K562 (cell line): ENCODE measurements around the gene TMPO. TPM values are rescaled to one million over a fixed set of nuclear protein-coding genes. Genes with fewer than 3 reads are reported as not detected.

Source experiments
- FOXP1 ChIP-seq: sonication (generic); formaldehyde crosslinking; IDR thresholded peaks from 2 replicates; pipeline ENCODE4 v1.8.0; 2022; ENCODE audit warnings: mild to moderate bottlenecking, missing genetic modification reagents
- KAT2B ChIP-seq: IDR thresholded peaks from one replicate; pipeline ENCODE4 v1.6.1; 2012; ENCODE audit warnings: low read depth, mild to moderate bottlenecking, control low read depth, inconsistent platforms, low read length, moderate library complexity
- RCOR1 ChIP-seq, 2 experiments: IDR thresholded peaks; 2 replicates each; pipeline ENCODE4 v1.6.1; 2012; ENCODE audit warnings: low read depth in 2 of 2, low read length in 2 of 2, borderline replicate concordance in 1 of 2, improper control_type of control experiment in 1 of 2
- SRSF9 ChIP-seq: fragments of 200-400 bp; formaldehyde crosslinking; IDR thresholded peaks from 2 replicates; pipeline ENCODE4 v1.6.1; 2017; ENCODE audit warnings: low read depth, low read length, borderline replicate concordance
- ZNF174 ChIP-seq: fragments of 250-450 bp; sonication (Bioruptor Pico); IDR thresholded peaks from 2 replicates; pipeline ENCODE4 v1.4.0; 2020; ENCODE audit warnings: mild to moderate bottlenecking
- ZNF584 ChIP-seq: fragments of 200-800 bp; sonication (Bioruptor generic); IDR thresholded peaks from 2 replicates; pipeline ENCODE4 v1.6.1; 2016; ENCODE audit warnings: low read depth, mild to moderate bottlenecking, missing genetic modification characterization, missing compliant biosample characterization
- ZNF717 ChIP-seq: fragments of 250-450 bp; sonication (Bioruptor Pico); IDR thresholded peaks from 2 replicates; pipeline ENCODE4 v1.5.0; 2021
- polyA plus RNA-seq, 8 experiments: library from polyadenylated mRNA; depleted of rRNA in 4 of 8; stranded (reverse) in 5 of 8; unstranded in 3 of 8; fragments of >200 nt; fragmentation: Nextera tagmentation in 2 of 8; fragmentation: Illumina TruSeq in 1 of 8; extraction: Ambion mirVana in 2 of 8; extraction: Trizol in 1 of 8; gene quantifications; 2 replicates each; pipeline versions ENCODE4 v1.2.1 to v1.2.3, GENCODE V29; 2011 to 2014; ENCODE audit warnings: inconsistent platforms in 1 of 8, missing spikeins in 1 of 8
- total RNA-seq, 7 experiments: library from RNA; depleted of rRNA in 6 of 7; stranded (reverse); fragments of >200 nt in 6 of 7; fragmentation: Illumina TruSeq in 2 of 7; extraction: Trizol in 2 of 7; gene quantifications; 2 replicates each; pipeline versions ENCODE4 v1.2.1 to v1.2.3, GENCODE V29; 2011 to 2021; ENCODE audit warnings: low replicate concordance in 1 of 7
- TF ChIP-seq, protein P1 (sequence below): fragments of 450-650 bp; IDR thresholded peaks from 2 replicates; pipeline ENCODE4 v1.6.1; 2016; ENCODE audit warnings: missing biosample characterization, missing genetic modification characterization
- TF ChIP-seq, protein P2 (sequence below): fragments of 250-450 bp; sonication (Bioruptor Pico); IDR thresholded peaks from 2 replicates; pipeline ENCODE4 v1.8.0; 2022; ENCODE audit warnings: inconsistent platforms
- TF ChIP-seq, protein P3 (sequence below), 2 experiments: fragments of 250-450 bp in 1 of 2; fragments of 450-650 bp in 1 of 2; sonication (Bioruptor Pico) in 1 of 2; IDR thresholded peaks; 2 replicates each; pipeline versions ENCODE4 v1.6.1 to v1.8.0; 2016 to 2021; ENCODE audit warnings: mild to moderate bottlenecking in 2 of 2, moderate library complexity in 2 of 2, missing compliant biosample characterization in 1 of 2, missing genetic modification characterization in 1 of 2
- TF ChIP-seq, protein P4 (sequence below): sonication (generic); formaldehyde crosslinking; IDR thresholded peaks from 2 replicates; pipeline ENCODE4 v1.8.1; 2023; ENCODE audit warnings: mild to moderate bottlenecking, missing genetic modification reagents

Gene TMPO
- total and polyA plus RNA-seq, 9 of the 15 experiments (the other 6 are each of a cell fraction or from before 2014, with no cell fraction given) = 62.1 to 263 (median 182) TPM

DNA sequence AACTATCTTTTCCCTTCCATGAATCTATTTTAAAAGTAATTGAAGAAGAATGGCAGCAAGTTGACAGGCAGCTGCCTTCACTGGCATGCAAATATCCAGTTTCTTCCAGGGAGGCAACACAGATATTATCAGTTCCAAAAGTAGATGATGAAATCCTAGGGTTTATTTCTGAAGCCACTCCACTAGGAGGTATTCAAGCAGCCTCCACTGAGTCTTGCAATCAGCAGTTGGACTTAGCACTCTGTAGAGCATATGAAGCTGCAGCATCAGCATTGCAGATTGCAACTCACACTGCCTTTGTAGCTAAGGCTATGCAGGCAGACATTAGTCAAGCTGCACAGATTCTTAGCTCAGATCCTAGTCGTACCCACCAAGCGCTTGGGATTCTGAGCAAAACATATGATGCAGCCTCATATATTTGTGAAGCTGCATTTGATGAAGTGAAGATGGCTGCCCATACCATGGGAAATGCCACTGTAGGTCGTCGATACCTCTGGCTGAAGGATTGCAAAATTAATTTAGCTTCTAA, 18.4 kb downstream of the TMPO start (continued):
- TF ChIP-seq, protein P1, sequence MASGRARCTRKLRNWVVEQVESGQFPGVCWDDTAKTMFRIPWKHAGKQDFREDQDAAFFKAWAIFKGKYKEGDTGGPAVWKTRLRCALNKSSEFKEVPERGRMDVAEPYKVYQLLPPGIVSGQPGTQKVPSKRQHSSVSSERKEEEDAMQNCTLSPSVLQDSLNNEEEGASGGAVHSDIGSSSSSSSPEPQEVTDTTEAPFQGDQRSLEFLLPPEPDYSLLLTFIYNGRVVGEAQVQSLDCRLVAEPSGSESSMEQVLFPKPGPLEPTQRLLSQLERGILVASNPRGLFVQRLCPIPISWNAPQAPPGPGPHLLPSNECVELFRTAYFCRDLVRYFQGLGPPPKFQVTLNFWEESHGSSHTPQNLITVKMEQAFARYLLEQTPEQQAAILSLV (tag) = 0 out of 2 replicates have a peak, but pooled peaks have one; percentile 64
- peak in 1 of 2 experiments; percentile 46; a peak in 1 of 4 replicates for TF ChIP-seq RCOR1 (IDR thresholded peaks at IDR 0.05; ENCODE audit: borderline replicate concordance in 1 of 2, low read depth in 2 of 2, low read length in 2 of 2)
- no peak for TF ChIP-seq SRSF9
- TF ChIP-seq, protein P2, sequence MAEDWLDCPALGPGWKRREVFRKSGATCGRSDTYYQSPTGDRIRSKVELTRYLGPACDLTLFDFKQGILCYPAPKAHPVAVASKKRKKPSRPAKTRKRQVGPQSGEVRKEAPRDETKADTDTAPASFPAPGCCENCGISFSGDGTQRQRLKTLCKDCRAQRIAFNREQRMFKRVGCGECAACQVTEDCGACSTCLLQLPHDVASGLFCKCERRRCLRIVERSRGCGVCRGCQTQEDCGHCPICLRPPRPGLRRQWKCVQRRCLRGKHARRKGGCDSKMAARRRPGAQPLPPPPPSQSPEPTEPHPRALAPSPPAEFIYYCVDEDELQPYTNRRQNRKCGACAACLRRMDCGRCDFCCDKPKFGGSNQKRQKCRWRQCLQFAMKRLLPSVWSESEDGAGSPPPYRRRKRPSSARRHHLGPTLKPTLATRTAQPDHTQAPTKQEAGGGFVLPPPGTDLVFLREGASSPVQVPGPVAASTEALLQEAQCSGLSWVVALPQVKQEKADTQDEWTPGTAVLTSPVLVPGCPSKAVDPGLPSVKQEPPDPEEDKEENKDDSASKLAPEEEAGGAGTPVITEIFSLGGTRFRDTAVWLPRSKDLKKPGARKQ = no peak
- TF ChIP-seq ZNF584 = no peak
- TF ChIP-seq ZNF174 (CRISPR knock-in tag) = no peak
- TF ChIP-seq, protein P3, sequence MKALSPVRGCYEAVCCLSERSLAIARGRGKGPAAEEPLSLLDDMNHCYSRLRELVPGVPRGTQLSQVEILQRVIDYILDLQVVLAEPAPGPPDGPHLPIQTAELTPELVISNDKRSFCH (CRISPR knock-in tag; IDR thresholded peaks at IDR 0.05) = no peak
- TF ChIP-seq, protein P3 (tag; IDR thresholded peaks at IDR 0.05) = peak; percentile 61; the same call in 1 of the 2 replicates
- TF ChIP-seq ZNF717 (CRISPR knock-in tag) = no peak
- TF ChIP-seq, protein P4, sequence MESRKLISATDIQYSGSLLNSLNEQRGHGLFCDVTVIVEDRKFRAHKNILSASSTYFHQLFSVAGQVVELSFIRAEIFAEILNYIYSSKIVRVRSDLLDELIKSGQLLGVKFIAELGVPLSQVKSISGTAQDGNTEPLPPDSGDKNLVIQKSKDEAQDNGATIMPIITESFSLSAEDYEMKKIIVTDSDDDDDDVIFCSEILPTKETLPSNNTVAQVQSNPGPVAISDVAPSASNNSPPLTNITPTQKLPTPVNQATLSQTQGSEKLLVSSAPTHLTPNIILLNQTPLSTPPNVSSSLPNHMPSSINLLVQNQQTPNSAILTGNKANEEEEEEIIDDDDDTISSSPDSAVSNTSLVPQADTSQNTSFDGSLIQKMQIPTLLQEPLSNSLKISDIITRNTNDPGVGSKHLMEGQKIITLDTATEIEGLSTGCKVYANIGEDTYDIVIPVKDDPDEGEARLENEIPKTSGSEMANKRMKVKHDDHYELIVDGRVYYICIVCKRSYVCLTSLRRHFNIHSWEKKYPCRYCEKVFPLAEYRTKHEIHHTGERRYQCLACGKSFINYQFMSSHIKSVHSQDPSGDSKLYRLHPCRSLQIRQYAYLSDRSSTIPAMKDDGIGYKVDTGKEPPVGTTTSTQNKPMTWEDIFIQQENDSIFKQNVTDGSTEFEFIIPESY = no peak
- TF ChIP-seq FOXP1 = no peak
- no peak for TF ChIP-seq KAT2B
